CD4-positive, alpha-beta T cell treated with Interleukin-17A for 4 hours (primary cell): ENCODE measurements around the gene WASF1.
A peak's percentile ranks its signal among the peaks of the same experiment; 100 is the strongest.

ENCODE experiments used
- DNase-seq: peaks from one replicate; pipeline ENCODE4 v3.0.0-alpha.2; 2020; ENCODE audit warnings: mixed read lengths

The WASF1 gene

GRCh38 chr6:110179406-110180227 is at the start of gene WASF1:
Gene WASF1 (minus strand): TSS chr6:110179670. CDS start chr6:110127601, 52,069 bp downstream.
- peak; percentile 91 for DNase-seq

DNA sequence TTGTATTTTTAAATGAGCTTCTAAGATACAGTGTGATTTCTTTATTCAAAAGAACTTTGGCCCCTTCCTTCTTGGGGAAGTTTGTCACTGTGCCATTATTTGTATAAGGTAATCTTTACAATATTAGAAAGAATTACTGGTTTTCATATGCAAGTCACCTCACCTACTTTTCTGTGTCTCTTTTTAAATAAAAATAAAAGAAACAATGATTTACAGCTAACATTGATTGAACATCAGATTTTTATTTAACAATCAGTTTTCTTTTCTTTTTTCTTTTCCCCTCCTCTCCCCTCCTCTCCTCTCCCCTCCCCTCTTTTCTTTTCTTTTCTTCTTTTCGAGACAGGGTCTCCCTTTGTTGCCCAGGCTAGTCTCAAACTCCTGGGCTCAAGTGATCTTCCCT is 46.8 kb upstream of the WASF1 start:
- no peak for DNase-seq

- no peak for DNase-seq
Measured at GRCh38 chr6:110221738-110222137, 42.3 kb upstream of the WASF1 start.

DNA sequence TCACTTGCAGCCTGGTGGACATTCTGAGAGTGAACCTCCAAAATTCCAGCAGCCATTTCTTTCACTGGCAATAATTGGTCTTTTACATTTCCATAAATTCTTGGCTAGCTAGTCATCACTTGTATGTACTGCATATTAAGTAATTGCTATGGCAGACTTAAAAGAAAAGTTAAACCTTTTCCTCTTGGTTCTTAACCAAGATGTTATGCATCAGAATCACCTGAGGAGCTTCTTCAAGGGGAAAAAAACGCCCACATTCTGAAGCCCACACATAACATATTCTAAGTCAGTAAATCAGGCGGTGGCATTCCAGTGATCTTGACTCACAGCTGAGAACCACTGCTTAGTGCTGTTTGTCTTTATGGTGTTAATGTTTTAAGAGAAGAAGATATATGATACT is 37.8 kb upstream of the WASF1 start:
- no peak for DNase-seq

GRCh38 chr6:110216140-110216539 is 36.7 kb upstream of the WASF1 start:
- DNase-seq, result no peak

- DNase-seq, result no peak
Measured at GRCh38 chr6:110214338-110214737, 34.9 kb upstream of the WASF1 start.

DNA sequence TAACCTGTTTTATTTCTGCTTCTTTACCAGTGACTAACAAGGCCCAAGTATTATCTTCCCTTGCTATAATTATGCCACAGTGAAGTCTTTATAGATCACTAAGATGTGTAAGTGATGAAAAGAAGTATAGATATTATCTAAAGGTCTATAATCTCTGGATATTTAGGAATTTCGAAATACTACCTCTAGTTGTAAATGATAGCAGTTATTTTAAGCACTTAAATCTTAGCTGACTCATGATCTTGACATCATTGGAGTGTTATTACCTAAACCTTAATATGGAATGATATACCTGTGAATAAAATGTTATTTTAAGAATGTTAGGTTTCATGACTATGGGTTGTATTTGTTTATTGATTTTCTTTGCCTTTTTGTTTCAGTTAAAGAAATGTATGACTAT is 32.3 kb upstream of the WASF1 start:
- no peak for DNase-seq

DNA sequence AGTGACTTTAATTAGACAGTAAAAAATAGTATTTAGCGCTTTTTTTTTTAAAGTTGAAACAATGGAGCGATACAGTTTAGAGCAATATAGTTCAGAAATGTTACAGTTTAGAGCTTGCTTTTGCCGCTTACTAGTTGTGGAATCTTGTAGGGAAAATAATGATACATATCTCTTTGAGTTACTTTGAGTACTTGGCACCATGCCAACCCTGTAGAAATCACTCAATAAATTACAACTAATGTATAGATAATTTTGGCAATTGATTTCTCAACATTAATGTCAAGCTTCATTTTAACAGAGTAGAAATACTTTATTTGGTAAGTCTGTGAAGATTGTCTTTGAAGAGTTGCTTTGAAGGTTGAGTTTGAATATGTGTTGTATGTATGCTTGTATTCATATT is 28.2 kb upstream of the WASF1 start:
- DNase-seq, result no peak

DNA sequence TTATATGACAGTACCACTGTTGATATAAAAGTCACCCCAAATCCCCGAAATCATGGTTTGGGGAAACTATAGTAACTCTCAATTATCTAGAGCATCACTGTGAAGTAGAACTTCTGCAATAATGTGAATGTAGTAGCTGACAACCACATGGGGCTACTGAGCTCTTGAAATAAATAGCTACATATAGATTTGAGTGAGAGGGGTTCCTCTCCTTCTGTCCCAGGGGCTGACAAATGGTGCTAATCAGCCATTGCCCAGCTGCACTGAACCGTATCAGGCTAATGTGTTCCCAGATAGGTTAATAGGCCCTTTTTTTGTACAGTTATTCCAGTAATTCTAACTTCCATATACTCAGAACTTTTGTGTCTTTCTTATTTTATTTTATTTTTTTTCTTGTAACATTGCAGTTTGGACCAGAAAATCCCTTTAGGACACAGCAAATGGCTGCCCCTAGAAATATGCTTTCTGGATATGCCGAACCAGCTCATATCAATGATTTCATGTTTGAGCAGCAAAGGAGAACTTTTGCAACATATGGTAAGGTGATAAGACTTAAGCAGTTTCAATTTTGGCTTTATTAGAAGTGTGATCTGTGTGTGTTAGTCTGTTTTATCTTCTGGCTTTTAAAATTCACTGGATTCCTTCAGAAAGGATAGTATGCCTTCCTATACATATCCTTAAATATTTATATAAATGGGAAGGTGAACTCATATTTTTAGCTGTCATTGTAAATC is 21.8 kb upstream of the WASF1 start:
- DNase-seq, result no peak

GRCh38 chr6:110198561-110198960 is 19.1 kb upstream of the WASF1 start:
- DNase-seq, result no peak

DNA sequence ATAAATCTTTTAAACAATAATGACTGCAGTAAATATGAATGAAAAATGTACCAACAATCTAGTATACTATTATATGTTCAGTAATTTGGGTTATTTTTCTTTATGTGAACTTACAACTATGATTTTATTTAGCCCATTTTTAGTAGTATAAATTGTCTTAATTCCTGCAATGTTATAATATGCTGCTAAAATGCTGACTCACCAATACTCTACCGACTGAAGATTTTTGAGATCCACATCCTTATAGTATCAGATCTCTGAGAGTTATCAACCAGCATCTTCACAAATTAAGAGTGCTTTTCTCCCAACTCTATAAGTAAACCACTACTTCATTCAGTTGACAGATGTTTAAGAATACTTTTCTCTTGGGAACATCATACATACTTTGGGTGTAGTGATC is 17.4 kb upstream of the WASF1 start:
- no peak for DNase-seq

DNA sequence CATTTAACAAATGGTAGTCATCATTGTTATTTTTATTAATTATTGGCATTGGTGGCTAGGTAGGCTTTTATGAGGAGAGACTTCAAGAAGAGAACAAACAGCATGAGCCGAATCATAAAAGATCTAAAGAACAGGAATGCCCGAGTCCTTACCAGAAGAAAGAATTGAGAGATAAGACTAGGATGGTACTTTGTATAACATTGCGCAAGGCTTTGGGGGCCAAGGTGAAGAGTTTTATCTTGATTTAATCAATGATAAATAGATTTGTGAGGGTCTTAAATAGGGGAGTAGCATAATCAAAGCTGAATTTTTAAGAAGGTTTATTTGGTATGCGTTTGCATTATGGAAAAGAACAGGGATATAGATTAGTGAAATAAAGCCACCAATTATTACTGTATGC is 16.2 kb upstream of the WASF1 start:
- DNase-seq, result no peak

DNA sequence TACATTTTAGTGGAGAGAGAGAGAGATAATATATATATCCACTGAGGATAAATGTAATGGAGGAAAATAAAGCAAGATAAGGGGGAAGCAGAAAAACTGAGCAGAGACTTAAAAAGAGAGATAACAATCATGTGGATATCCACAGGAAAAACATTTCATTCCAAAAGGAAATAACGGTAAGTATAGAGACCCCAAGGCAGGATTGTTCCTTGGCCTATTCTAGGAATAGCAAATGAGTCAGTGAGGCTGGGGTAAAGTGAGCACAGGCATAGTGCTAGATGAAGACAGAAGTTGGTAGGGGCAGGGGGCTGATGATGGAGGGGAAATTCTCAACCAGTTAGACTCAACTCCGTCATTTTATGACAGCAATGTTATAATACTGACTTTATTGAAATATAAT is 12.0 kb upstream of the WASF1 start:
- DNase-seq, result no peak

DNA sequence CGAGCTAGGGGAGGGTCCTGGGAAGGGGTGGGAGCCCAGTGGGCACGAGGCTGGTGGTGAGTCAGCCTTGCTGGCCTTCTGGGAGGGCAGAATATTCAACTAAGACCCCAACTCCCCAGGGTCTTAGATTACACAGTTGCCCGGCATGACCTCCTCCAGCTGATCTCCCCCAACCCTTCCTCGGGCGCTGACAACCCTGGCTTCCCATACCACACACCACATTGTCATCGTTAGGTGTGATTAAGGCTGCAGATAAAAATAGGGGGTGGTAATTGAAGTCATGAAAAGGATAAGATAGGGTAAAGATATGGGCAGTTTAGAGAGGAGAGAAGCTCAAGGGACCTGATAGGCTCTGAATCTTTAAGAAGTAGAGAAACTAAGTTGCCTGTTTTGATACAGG is 11.3 kb upstream of the WASF1 start:
- no peak for DNase-seq

DNA sequence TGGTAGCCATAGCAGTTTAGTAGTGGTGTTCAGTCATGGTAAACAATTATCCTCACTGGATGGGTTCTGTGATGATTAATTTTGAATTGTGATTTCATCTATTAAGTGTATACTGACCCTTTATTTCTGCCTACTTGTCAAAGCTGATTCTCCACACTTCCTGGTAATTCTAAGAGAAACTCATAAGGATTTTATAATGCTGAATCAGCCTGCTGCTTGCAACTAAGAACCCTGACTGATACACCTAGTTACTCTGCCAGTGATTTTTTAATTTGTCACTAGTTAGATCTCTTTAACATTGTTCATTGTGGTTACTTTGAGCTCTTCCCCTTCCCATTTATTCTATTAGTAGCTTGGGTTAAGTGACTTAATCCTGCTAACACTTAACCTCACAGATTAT is 9.3 kb upstream of the WASF1 start:
- no peak for DNase-seq

DNA sequence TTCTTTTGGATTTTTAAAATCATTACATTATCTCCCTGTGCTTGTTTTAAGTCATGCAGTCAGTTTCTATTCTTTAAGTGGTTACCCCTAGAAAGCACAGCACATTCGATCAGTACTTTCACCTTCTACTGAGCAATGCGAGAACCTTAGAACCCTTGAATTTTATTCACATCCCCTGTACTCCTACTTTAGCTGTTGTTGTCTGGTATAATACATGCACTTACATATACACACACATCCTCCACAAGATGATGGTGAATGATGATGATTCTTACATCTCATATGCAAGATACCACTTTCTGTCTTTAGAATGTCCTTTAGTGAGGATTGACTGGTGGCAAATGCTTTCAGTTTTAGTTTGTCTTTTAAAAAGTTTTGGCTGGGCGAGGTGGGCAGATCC is 6.4 kb upstream of the WASF1 start:
- no peak for DNase-seq

DNA sequence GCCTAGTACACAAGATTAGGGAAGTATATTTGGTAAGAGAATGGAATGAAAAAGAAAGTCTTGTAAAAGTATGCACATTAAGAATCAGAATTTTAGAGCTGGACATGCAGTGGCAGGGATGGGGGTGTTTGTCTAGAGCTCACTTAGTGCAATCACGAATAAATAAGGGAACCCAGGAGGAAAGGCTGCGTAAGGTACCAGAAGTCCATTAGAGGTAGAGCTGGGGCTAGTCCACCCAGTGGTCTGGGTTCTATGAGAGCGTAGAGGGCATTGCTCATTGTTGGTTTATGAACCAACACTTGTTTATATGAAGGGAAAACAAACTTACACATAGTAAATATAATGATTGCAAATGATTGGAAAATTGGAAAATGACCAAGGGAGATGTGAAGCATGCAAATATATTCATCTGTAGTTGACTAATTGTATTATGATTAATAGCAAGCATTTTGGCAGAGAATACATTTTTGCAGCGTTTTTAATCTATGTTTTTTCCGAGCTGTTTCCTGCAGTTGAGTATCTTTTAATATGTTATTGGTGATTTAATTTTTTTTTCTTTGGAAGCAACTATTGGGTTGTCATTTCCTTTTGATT is 3.9 kb upstream of the WASF1 start:
- no peak for DNase-seq

DNA sequence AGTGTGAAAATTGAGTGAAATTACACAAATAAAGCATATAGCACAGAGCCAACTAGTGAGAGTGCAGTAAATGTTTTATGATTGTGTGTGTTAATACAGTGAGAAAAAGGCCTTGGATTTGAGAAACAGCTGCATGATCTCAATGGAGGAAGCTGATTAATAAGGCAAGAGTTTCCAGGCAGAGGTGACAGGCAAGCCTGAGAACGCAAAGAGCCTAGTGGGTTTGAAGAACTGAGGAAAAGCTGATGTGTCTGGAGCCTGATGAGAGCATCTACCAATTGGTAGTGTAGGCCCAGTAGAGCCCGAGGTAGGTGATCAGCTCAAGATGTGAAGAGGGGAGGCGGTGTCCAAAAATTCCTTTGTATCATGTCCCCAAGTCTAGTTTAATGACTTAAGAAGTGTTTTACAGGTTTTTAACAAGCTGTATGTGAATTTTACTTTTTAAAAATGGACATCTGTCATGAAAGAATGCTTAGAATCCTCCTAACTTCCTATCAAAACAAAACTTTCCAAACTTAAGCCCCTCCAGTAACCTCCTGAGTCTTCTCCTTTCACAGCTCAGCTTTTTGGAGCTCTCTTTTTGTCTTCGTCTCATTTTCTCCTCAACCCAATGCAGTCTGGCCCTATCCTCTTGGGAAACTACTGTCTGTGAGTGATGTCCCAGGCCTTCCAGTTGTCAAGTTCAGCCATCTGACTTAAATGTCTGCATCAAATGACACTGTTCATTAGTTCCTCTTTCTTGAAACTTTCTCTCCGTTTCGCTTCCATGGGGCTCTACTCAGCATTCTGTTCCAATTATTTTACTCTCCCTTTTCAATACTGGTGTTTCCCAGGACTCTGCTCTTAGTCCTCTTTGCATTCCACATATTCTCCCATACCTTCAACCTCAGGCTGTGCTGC is 1.9 kb upstream of the WASF1 start:
- DNase-seq, result no peak

GRCh38 chr6:110180228-110181008 is 948 bp upstream of the WASF1 start, which contains the start of gene CDC40:
Gene CDC40 (plus strand): TSS chr6:110180427. CDS start chr6:110180445, 18 bp downstream.
- DNase-seq, result peak; percentile 65

- DNase-seq, result peak; percentile 70
Measured at GRCh38 chr6:110178626-110179405, 654 bp downstream of the WASF1 start.

DNA sequence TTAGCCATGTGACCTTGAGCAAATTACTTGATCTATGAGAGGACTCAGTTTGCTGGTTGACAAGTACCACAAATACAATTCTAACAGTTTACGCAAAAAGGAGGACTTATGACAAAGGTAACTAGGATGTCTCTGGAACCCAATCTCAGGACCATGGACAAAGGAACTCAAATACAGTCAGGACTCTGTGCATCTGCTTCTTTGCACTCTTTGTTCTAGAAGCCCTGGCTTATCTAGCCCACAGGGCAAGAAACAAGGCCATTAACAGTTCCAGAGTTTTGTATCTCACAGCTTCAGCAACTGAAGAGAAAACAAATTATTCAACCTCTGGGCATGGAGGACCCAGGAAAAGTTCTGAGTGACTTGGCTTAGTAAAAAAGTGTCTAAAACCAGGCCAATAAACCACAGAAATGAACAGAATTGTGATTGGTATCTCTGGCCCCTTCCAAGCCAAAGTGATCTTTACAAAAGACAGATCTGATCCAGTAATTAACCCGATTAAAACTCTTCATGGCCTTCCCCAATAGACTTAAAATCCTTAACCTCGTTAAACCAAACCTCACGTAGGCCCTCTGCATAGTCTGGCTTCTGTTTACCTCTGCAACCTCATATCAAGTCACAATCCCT is 5.9 kb downstream of the WASF1 start:
- no peak for DNase-seq
